Measurements from ENCODE around the gene PACSIN1. TPM values are rescaled to one million over a fixed set of nuclear protein-coding genes. Genes with fewer than 3 reads are reported as not detected.
"Not testable (repeated sequence)": the region's sequence is repeated elsewhere in the genome, so short reads cannot be mapped to it uniquely, and the experiment has no call there.

The PACSIN1 gene
- total RNA-seq, 4 donors from 2014 or later: not detected

GRCh38 chr6:34484391-34484790 is 18.5 kb downstream of the PACSIN1 start:
- Histone ChIP-seq H3K9me3 (no peaks in the 10 kb centered on the region), H3K27ac (no peak overlapping the region), H3K4me3 (no peak overlapping the region), H3K27me3 (no peaks in the 10 kb centered on the region), H3K36me3 (no peaks in the 10 kb centered on the region), H3K4me1 (no peaks in the 10 kb centered on the region)
- TF ChIP-seq CTCF (IDR thresholded peaks at IDR 0.05) (no peak), POLR2A (IDR thresholded peaks at IDR 0.05) (no peak)
- WGBS, 2 donors: 43 to 45% methylated on average over 1 of the region's 1 CpG
- intact Hi-C loops (cut with DNase I): no loop called here
- DNase-seq: no peak

GRCh38 chr6:34484899-34485298 is 19.0 kb downstream of the PACSIN1 start:
- 34 to 35% methylated on average over 7 of the region's 7 CpGs for WGBS, 2 donors
- no peak for DNase-seq
- Histone ChIP-seq H3K27ac (no peak overlapping the region), H3K9me3 (no peaks in the 10 kb centered on the region), H3K4me1 (no peaks in the 10 kb centered on the region), H3K27me3 (no peaks in the 10 kb centered on the region), H3K4me3 (no peak overlapping the region), H3K36me3 (no peaks in the 10 kb centered on the region)
- intact Hi-C loops (cut with DNase I): no loop called here
- TF ChIP-seq CTCF (IDR thresholded peaks at IDR 0.05) (no peak), POLR2A (IDR thresholded peaks at IDR 0.05) (no peak)

GRCh38 chr6:34485321-34486060 is 19.6 kb downstream of the PACSIN1 start:
- no peak overlapping the region for H3K27ac ChIP-seq
- H3K27me3 ChIP-seq: no peaks in the 10 kb centered on the region
- no peak overlapping the region for H3K4me3 ChIP-seq
- DNase-seq: no peak
- H3K9me3 ChIP-seq: no peaks in the 10 kb centered on the region
- no peak for TF ChIP-seq POLR2A (IDR thresholded peaks at IDR 0.05)
- TF ChIP-seq CTCF (IDR thresholded peaks at IDR 0.05): no peak
- no peaks in the 10 kb centered on the region for H3K36me3 ChIP-seq
- WGBS, 2 donors: 74% methylated on average over 14 of the region's 14 CpGs
- intact Hi-C loops (cut with DNase I): no loop called here
- H3K4me1 ChIP-seq: no peaks in the 10 kb centered on the region

GRCh38 chr6:34486106-34486740 is 20.3 kb downstream of the PACSIN1 start:
- H3K9me3 ChIP-seq: no peaks in the 10 kb centered on the region
- no peak for DNase-seq
- intact Hi-C loops (cut with DNase I): no loop called here

GRCh38 chr6:34486886-34487285 is 21.0 kb downstream of the PACSIN1 start:
- H3K27me3 ChIP-seq; H3K4me3 ChIP-seq; DNase-seq; H3K36me3 ChIP-seq; H3K27ac ChIP-seq; intact Hi-C loops (cut with DNase I); H3K9me3 ChIP-seq: not testable (repeated sequence)
- WGBS, 2 donors: 91 to 95% methylated on average over 4 to 7 of the region's 8 CpGs
- H3K4me1 ChIP-seq: peaks cover 0 to 10% (median 4%) of the 10 kb centered on the region in 3 donors

More at GRCh38 chr6:34486106-34486740, 20.3 kb downstream of the PACSIN1 start:
- no peak for TF ChIP-seq CTCF (IDR thresholded peaks at IDR 0.05)
- no peak for TF ChIP-seq POLR2A (IDR thresholded peaks at IDR 0.05)
- Histone ChIP-seq H3K27me3 (no peaks in the 10 kb centered on the region), H3K4me3 (no peak overlapping the region), H3K27ac (no peak overlapping the region), H3K4me1 (peaks cover 0 to 7% (median 3%) of the 10 kb centered on the region in 3 donors), H3K36me3 (no peaks in the 10 kb centered on the region)
- WGBS, 2 donors: 69 to 83% methylated on average over 7 to 8 of the region's 8 CpGs
